Colonic mucosa (tissue), 4 donors: ENCODE measurements around the gene SGK1. TPM values are rescaled to one million over a fixed set of nuclear protein-coding genes. Genes with fewer than 3 reads are reported as not detected.
"Not testable (repeated sequence)": the region's sequence is repeated elsewhere in the genome, so short reads cannot be mapped to it uniquely, and the experiment has no call there.

Source experiments
- DNase-seq: peaks from one replicate; pipeline ENCODE4 v3.0.0-alpha.2; 2020
- H3K27ac ChIP-seq: fragments of 200-600 bp; one replicate; pipeline ENCODE4 v1.8.0; 2021
- H3K27me3 ChIP-seq: fragments of 200-600 bp; one replicate; pipeline ENCODE4 v1.8.0; 2021
- H3K36me3 ChIP-seq: fragments of 200-600 bp; one replicate; pipeline ENCODE4 v1.8.0; 2021
- H3K4me1 ChIP-seq: fragments of 200-600 bp; one replicate; pipeline ENCODE4 v1.8.0; 2021; ENCODE audit warnings: mild to moderate bottlenecking
- H3K4me3 ChIP-seq: fragments of 200-600 bp; one replicate; pipeline ENCODE4 v1.8.0; 2021
- H3K9ac ChIP-seq, 2 donors: one replicate each; pipeline ENCODE4 v1.7.0; 2013; ENCODE audit warnings: control low read depth in 2 of 2, low read depth in 2 of 2, low read length in 2 of 2
- H3K9me3 ChIP-seq: fragments of 200-600 bp; one replicate; pipeline ENCODE4 v1.8.0; 2021
- CTCF ChIP-seq: fragments of 200-600 bp; IDR thresholded peaks from one replicate; pipeline ENCODE4 v1.8.0; 2022; ENCODE audit warnings: antibody characterized with exemption, mild to moderate bottlenecking
- intact Hi-C: fragments of 100-400 bp; cut with DNase I; formaldehyde crosslinking; loops from one replicate; pipeline ENCODE4 v1.14.1; 2022
- total RNA-seq, 2 donors: library from RNA; stranded (reverse); fragmentation: NEBNext Ultra II Directional in 1 of 2; extraction: Animal tissue kit (Norgen Biotek cat#: 25700) in 1 of 2; gene quantifications; one replicate each; pipeline ENCODE4 v1.2.1, GENCODE V29; 2021
- donor health status: healthy.
- donor health status: DM: no; HTN: no; CAD: no.
- donor health status: DM: no; HTN: no; CAD: no.

Gene SGK1
- total RNA-seq, 2 donors from 2014 or later = 12.0 to 41.5 TPM

GRCh38 chr6:134235937-134236751 is 81.8 kb downstream of the SGK1 start:
- H3K4me3 ChIP-seq = no peak overlapping the region
- no peak overlapping the region for H3K9ac ChIP-seq
- H3K4me1 ChIP-seq = no peaks in the 10 kb centered on the region
- intact Hi-C loops = no loop called here
- H3K27me3 ChIP-seq = no peaks in the 10 kb centered on the region
- DNase-seq = no peak
- H3K9me3 ChIP-seq = no peaks in the 10 kb centered on the region
- no peak for TF ChIP-seq CTCF
- H3K27ac ChIP-seq = no peak overlapping the region
- no peaks in the 10 kb centered on the region for H3K36me3 ChIP-seq

GRCh38 chr6:134235334-134235733 is 82.6 kb downstream of the SGK1 start:
- H3K4me3 ChIP-seq, H3K9me3 ChIP-seq, H3K9ac ChIP-seq, H3K36me3 ChIP-seq, intact Hi-C loops, DNase-seq, H3K27ac ChIP-seq, H3K27me3 ChIP-seq, H3K4me1 ChIP-seq: not testable (repeated sequence)

GRCh38 chr6:134233180-134233955 is 84.5 kb downstream of the SGK1 start:
- Histone ChIP-seq H3K36me3 (no peaks in the 10 kb centered on the region), H3K27me3 (no peaks in the 10 kb centered on the region), H3K4me1 (no peaks in the 10 kb centered on the region), H3K9ac (no peak overlapping the region), H3K27ac (no peak overlapping the region), H3K9me3 (no peaks in the 10 kb centered on the region), H3K4me3 (no peak overlapping the region)
- intact Hi-C loops = no loop called here
- no peak for DNase-seq
- TF ChIP-seq CTCF = no peak

GRCh38 chr6:134230940-134231339 is 87.0 kb downstream of the SGK1 start:
- Histone ChIP-seq H3K9ac (no peak overlapping the region), H3K27ac (no peak overlapping the region), H3K4me1 (no peaks in the 10 kb centered on the region), H3K36me3 (no peaks in the 10 kb centered on the region), H3K9me3 (no peaks in the 10 kb centered on the region), H3K4me3 (no peak overlapping the region), H3K27me3 (no peaks in the 10 kb centered on the region)
- no peak for TF ChIP-seq CTCF
- intact Hi-C loops = no loop called here
- DNase-seq = no peak

GRCh38 chr6:134230087-134230700 is 87.7 kb downstream of the SGK1 start:
- H3K9ac ChIP-seq = no peak overlapping the region
- DNase-seq = peak; percentile 20
- no peak overlapping the region for H3K4me3 ChIP-seq
- no peaks in the 10 kb centered on the region for H3K36me3 ChIP-seq
- H3K9me3 ChIP-seq = no peaks in the 10 kb centered on the region
- H3K4me1 ChIP-seq = no peaks in the 10 kb centered on the region
- TF ChIP-seq CTCF = no peak
- H3K27me3 ChIP-seq = no peaks in the 10 kb centered on the region
- H3K27ac ChIP-seq = no peak overlapping the region
- intact Hi-C loops = no loop called here
